ENCODE data around the gene CLCN4.

DNA sequence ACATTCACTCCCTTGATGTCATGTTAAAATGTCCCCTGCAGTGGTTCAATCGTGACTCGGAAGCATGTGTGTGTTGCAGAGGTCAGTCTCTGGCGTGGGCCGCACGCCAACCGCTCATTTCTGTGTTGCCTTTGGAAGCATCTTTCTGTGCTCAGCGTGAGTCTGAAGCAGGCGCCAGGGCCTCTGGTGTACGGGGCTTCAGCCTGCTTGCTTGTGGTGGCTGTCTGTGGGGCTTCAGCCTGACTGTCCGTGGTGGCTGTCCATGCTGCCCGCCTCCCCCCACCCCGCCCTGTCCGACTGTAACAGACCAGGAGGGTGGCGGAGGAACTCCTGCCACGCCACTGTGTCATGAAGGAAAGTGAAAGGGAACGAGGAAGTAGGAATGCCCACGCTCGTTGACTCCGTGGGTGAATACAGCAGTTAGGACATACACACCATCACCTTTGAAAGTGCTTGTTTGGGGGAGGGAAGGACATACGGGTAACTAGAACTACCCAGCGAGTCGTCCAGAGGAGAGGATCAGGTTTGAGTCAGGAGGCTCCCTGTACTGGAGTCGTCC lies 14.7 kb upstream of the CLCN4 start:
- TF ChIP-seq POLR2A (IDR thresholded peaks at IDR 0.05), result no peak
- TF ChIP-seq, protein P1, sequence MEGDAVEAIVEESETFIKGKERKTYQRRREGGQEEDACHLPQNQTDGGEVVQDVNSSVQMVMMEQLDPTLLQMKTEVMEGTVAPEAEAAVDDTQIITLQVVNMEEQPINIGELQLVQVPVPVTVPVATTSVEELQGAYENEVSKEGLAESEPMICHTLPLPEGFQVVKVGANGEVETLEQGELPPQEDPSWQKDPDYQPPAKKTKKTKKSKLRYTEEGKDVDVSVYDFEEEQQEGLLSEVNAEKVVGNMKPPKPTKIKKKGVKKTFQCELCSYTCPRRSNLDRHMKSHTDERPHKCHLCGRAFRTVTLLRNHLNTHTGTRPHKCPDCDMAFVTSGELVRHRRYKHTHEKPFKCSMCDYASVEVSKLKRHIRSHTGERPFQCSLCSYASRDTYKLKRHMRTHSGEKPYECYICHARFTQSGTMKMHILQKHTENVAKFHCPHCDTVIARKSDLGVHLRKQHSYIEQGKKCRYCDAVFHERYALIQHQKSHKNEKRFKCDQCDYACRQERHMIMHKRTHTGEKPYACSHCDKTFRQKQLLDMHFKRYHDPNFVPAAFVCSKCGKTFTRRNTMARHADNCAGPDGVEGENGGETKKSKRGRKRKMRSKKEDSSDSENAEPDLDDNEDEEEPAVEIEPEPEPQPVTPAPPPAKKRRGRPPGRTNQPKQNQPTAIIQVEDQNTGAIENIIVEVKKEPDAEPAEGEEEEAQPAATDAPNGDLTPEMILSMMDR (IDR thresholded peaks at IDR 0.05), result no peak

Measured in suprapubic skin (tissue), 3 donors.